GM18505 (cell line): ENCODE data around the gene PEAK1.

Experiments
- ATAC-seq: cut with Tn5 transposase; IDR thresholded peaks from one replicate; pipeline ENCODE4 v1.9.1; 2021; ENCODE audit not compliant: unreplicated experiment
- POLR2A ChIP-seq: IDR thresholded peaks from 4 replicates; pipeline ENCODE4 v1.6.1; 2011; ENCODE audit warnings: borderline replicate concordance; ENCODE audit not compliant: insufficient read depth, insufficient read length; ENCODE audit errors: extremely low read depth

The PEAK1 gene, protein sequence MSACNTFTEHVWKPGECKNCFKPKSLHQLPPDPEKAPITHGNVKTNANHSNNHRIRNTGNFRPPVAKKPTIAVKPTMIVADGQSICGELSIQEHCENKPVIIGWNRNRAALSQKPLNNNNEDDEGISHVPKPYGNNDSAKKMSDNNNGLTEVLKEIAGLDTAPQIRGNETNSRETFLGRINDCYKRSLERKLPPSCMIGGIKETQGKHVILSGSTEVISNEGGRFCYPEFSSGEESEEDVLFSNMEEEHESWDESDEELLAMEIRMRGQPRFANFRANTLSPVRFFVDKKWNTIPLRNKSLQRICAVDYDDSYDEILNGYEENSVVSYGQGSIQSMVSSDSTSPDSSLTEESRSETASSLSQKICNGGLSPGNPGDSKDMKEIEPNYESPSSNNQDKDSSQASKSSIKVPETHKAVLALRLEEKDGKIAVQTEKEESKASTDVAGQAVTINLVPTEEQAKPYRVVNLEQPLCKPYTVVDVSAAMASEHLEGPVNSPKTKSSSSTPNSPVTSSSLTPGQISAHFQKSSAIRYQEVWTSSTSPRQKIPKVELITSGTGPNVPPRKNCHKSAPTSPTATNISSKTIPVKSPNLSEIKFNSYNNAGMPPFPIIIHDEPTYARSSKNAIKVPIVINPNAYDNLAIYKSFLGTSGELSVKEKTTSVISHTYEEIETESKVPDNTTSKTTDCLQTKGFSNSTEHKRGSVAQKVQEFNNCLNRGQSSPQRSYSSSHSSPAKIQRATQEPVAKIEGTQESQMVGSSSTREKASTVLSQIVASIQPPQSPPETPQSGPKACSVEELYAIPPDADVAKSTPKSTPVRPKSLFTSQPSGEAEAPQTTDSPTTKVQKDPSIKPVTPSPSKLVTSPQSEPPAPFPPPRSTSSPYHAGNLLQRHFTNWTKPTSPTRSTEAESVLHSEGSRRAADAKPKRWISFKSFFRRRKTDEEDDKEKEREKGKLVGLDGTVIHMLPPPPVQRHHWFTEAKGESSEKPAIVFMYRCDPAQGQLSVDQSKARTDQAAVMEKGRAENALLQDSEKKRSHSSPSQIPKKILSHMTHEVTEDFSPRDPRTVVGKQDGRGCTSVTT (N-terminal part only)

DNA sequence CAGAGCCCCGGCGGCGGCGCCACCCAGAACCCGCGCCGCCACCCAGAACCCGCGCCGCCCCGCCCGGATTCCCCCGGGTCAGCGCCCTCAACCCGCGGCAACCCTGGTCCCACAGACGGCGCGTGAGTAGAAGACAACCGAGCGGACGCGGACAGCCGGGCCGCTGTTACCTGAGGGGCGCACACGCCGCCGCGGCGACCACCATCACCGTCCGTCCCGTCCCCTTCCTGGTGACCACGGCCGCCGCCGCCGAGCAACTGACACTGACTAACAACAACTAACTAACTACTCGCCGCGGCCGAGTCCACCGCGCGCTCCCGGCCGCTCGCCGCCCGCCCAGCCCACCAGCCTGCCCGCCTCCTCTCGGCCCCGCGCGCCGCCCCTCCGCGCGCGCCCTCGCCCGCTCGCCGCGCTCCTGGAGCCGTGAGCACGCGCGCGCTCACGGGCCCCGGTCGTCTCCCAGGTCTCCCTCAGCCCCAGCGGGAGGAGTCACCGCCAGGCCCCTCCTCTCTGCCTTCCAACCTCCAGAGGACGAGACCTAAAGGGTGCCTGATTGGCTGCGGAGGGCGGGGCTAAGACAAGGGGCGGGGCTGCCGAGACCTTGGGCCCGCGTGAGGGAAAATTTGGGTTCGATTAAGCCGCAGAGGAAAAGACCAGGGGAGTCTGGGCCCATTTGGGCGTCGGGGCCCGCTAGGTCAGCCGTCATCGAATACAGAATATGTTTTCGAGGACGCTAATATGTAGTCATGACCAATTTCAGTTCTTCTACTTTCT is at the start of gene PEAK1:
Gene PEAK1 (minus strand): TSS at position 269 of the 774 bp plus-strand sequence. CDS start 238,178 bp downstream, outside the sequence.
- ATAC-seq: peak; percentile 89
- TF ChIP-seq POLR2A: peak; percentile 69

DNA sequence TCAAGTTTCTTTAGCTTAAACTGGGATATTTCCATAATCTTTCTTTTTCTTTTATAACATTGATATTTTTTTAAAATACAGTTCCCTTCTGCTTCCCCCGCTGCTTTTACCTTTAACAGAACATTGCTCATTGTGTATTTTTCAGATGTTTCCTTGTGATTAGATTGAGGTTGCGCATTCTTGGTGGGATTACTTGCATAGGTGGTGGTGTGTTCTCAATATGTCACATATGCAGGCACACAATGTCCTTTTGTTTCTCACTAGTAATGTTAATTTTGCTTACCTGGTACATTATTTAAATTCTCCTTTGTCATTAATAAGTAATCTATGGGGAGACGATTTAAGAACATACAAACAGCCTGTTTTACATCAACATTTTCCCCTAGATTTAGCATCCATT is 49.0 kb upstream of the PEAK1 start:
- no peak for TF ChIP-seq POLR2A
- ATAC-seq: no peak

DNA sequence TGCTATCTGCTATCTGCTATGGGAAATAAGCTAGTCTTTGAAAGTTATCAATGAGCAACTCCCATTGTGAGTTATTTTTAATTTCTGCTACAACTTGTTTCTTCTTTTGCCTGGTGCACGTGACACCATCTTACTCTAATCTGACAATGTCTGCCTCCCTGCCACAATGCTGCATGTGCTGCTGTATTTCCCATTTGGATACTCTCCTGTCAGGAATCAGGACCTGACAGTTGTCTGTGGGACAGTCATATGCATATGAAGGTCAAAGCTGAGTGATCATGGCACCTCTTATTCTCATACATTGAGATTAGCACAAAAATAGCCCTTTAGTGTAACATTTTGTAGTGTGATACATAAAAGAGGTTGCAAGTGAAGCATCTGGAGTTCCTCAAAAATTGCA is 46.6 kb upstream of the PEAK1 start:
- ATAC-seq: no peak
- TF ChIP-seq POLR2A: no peak

DNA sequence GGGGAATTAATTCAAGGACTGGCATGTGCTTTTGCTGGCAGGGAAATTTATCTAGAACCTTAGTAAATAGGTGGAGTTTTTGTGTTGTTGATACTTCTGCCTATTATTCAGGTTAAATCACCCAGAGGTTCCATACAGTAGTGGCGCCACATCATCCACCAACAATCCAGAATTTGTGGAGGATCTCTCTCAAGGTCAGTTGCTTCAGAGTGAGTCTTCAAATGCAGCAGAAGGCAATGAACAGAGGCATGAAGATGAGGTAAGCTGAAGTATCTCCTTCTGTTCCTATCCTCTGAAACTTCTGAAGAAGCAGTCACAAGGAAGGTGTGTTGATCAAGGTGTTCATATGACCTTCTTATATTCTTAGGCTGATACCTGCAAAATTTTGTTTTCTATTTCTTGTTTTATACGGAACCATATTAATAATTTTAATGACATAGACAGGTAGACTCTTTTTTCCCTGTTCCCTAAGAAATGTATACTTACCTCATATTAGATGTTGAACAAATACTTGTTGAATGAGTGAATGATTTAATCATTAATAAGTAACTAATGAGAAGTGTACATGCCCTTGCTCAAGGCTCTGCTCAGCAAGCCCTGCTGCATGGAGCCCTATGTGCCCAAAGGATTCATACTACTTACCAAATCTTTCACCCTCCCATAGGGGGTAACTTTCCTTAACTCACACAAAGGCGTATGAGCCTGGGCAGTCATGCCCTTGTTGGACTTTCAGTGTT is 44.4 kb upstream of the PEAK1 start:
- TF ChIP-seq POLR2A: no peak
- no peak for ATAC-seq

DNA sequence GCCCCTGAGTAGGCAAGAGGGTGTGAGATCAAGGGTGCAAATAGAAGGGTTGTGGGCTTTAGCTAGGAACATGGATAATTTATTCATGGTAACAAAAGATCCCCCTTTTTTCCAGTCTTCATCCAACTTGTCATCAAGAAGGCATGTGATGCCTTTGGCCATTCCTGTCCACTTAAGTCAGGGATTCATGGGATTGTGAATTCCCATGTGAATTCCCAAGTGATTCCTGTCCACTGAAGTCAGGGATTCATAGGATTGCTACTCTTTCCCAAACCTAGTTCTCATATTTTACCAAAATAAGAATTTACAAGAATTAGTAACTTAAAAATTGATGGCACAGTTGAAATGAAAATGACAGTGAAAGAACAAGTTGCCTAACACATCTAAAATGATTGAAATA is 41.6 kb upstream of the PEAK1 start:
- TF ChIP-seq POLR2A: no peak
- no peak for ATAC-seq

DNA sequence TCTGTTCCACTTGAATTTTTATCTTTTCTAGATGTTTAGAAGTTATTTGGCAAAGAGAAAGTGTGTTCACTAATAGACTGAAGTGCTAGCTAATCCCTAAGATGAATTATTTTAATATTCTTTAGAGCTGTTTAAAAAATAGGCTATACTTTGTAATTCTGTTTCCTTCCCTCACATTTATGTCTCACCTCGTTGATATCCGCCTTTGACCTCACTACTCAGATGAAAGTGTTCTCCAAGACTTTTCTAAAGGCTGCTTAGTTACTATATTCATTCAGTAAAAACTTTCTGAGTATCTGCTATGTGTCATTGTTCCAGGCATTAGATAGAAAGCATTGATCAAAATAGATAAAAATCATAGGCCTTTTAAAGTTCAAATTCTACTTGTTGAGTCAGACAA is 39.1 kb upstream of the PEAK1 start:
- TF ChIP-seq POLR2A: no peak
- ATAC-seq: no peak

DNA sequence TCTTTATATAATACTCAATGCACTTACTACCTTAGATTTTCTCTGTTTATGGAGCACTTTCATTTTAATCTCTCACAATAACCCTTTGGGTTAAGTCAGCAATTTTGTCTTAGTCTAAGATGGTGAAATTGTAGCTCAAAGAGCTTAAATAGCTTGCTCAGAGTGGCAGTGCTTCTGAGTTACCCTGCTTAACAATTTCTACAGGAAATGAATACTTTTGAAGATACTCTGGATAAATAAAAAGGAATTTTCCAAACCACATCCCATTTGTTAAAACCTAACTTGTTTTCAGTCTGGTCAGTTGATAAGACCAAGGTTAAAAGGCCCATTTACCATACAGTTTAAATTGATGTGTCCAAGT is 38.0 kb upstream of the PEAK1 start:
- no peak for TF ChIP-seq POLR2A
- no peak for ATAC-seq

DNA sequence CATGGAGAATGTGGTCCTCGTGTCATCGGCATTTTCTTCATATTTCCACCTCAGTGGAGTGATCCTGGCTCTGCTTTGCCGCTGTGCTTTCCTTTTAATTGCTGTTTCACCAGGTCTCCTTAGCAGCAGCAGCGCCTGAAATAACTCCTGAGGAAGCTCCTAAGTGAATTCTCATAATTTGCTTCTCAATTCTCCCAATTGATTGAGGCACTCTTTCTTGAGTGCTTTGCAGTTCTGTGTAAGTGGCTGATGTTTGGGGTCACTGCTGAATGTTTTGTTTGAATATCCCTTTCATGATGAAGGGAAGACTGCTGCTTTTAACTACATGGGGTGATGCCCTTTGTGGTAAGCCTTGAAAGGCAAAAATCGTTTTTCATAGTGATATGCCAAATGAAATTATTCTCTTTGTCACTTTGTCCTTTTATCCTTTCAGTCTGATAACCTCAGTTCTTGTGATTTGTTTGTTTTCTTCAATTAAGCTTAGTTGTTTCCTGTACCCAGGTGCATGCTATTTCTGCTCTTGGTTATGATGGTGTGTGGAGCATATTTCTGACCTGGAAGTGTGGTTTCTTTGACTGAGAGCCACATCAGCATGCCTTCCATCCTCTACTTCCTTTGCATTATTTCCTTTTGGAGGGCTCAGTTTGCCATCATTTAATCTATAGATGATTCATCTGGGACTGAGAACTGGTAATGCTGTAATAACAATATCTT is 37.4 kb upstream of the PEAK1 start:
- no peak for ATAC-seq
- no peak for TF ChIP-seq POLR2A

DNA sequence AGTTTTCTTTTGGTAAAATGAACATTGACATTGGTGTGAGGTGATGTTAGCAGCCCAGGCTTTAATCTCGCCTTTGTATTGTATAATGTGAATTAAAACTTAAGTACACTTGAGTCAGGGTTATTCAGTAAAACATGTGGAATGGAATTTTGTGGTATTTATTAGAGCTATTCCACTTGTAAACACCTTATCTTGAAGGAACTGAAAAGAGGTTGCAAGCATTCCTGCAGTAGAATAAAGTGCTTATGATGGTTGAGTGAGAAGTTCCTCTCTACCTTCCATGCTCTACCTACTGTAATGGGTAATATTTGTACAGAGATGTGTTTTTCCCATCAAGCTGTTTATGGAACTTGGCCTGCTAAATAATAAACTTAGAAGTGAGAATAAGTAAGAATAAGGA is 36.8 kb upstream of the PEAK1 start:
- TF ChIP-seq POLR2A: no peak

DNA sequence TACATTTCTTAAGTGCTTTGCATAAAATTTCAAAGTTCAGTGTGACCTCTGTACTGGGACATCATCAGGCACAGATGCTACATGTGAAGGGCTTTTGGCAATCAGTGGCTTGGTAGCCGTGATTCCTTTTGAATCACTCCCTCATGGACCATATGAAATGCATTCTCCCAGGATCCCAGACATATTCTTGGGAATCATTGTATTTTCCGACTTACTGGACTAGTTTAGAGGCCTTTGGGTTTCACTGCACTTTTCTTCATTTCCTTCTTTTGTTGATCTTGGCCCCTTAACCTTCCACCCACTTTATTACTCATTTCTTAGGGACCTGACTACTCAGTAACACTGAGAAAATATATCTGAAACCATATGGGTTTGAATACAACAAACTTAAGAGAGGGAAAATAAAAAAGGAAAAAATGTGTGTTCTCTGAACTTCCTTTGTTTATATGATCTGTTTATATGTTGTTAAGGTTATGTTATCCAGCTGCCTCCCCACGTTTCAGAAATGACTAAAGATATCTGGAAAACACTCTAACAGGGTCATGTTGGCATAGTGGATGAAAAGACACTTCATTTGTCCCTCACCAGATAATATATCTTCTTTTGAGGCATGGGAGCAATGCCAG is 35.9 kb upstream of the PEAK1 start:
- no peak for ATAC-seq
- no peak for TF ChIP-seq POLR2A

More for the DNA sequence above, 36.8 kb upstream of the PEAK1 start:
- ATAC-seq: no peak

DNA sequence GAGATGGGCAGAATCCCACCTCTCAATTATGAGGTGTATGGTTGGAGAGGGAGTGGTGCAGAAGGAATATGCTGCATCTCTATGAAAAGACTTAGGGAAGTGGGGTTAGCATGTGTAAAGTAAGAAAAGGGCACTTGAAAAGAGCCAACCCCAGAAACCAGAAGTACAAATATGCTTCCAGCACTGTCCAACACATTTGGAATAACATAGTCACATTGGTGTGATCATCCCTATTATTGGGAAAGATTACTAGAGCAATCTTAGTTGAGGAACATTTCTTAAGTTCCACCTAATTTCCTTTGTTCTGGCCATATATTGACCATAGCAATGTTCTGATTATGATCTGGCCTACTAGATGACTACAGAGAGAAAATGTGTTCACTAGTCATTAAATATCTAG is 35.0 kb upstream of the PEAK1 start:
- ATAC-seq: no peak
- no peak for TF ChIP-seq POLR2A
